Esophagus muscularis mucosa (tissue), 4 donors: Measurements from ENCODE around the gene FAM131A. TPM values are rescaled to one million over a fixed set of nuclear protein-coding genes. Genes with fewer than 3 reads are reported as not detected.

ENCODE experiments used
- DNase-seq: peaks from one replicate; pipeline ENCODE4 v3.0.0-alpha.2; 2017; ENCODE audit errors: extremely low spot score
- H3K27ac ChIP-seq, 4 donors: fragments of 200-600 bp; sonication (generic); replicated peaks in 1 of 4; 1 replicate in 3 of 4; 2 replicates in 1 of 4; pipeline ENCODE4 v1.5.1; 2016 to 2019; ENCODE audit warnings: mild to moderate bottlenecking in 1 of 4
- H3K27me3 ChIP-seq, 4 donors: fragments of 200-600 bp; sonication (generic); one replicate each; pipeline versions ENCODE4 v1.5.1 to v1.6.0; 2016 to 2019
- H3K36me3 ChIP-seq, 4 donors: fragments of 200-600 bp; sonication (generic); one replicate each; pipeline ENCODE4 v1.5.1; 2016 to 2019
- H3K4me1 ChIP-seq, 4 donors: fragments of 200-600 bp; sonication (generic); one replicate each; pipeline ENCODE4 v1.5.1; 2016 to 2019
- H3K4me3 ChIP-seq, 4 donors: fragments of 200-600 bp; sonication (generic); 1 replicate in 2 of 4; 2 replicates in 2 of 4; pipeline ENCODE4 v1.5.1; 2016 to 2019; ENCODE audit warnings: mild to moderate bottlenecking in 4 of 4, moderate library complexity in 1 of 4
- H3K9me3 ChIP-seq, 4 donors: fragments of 200-600 bp; sonication (generic); 1 replicate in 3 of 4; 2 replicates in 1 of 4; pipeline ENCODE4 v1.5.1; 2016 to 2019
- EP300 ChIP-seq: sonication (generic); formaldehyde crosslinking; IDR thresholded peaks from one replicate; pipeline ENCODE4 v1.6.1; 2017; ENCODE audit warnings: antibody characterized with exemption
- POLR2A ChIP-seq: fragments of 450-650 bp; IDR thresholded peaks from one replicate; pipeline ENCODE4 v1.6.1; 2017; ENCODE audit warnings: antibody characterized with exemption, moderate library complexity, mild to moderate bottlenecking, low read depth
- POLR2AphosphoS5 ChIP-seq, 2 donors: sonication (generic); formaldehyde crosslinking; IDR thresholded peaks; one replicate each; pipeline ENCODE4 v1.6.1; 2017; ENCODE audit warnings: antibody characterized with exemption in 2 of 2
- WGBS: methylation state at CpG from one replicate; pipeline ENCODE4 v1.1.5; 2018; 5-methylcytosine and 5-hydroxymethylcytosine counted together
- intact Hi-C: fragments of 100-400 bp; cut with DNase I; formaldehyde crosslinking; loops from one replicate; pipeline ENCODE4 v1.15.1; 2023
- total RNA-seq, 4 donors: library from RNA; depleted of rRNA; stranded (reverse); fragments of >200 nt; gene quantifications; one replicate each; pipeline versions ENCODE4 v1.1.0 to v1.2.1, GENCODE V29; 2016
- TF ChIP-seq, protein P1 (sequence below), 3 experiments: fragments of 200-600 bp in 2 of 3; fragments of 450-650 bp in 1 of 3; sonication (generic) in 2 of 3; IDR thresholded peaks; one replicate each; pipeline ENCODE4 v1.5.1; 2017 to 2019; ENCODE audit warnings: antibody characterized with exemption in 3 of 3, mild to moderate bottlenecking in 2 of 3, moderate library complexity in 1 of 3

Gene FAM131A, protein sequence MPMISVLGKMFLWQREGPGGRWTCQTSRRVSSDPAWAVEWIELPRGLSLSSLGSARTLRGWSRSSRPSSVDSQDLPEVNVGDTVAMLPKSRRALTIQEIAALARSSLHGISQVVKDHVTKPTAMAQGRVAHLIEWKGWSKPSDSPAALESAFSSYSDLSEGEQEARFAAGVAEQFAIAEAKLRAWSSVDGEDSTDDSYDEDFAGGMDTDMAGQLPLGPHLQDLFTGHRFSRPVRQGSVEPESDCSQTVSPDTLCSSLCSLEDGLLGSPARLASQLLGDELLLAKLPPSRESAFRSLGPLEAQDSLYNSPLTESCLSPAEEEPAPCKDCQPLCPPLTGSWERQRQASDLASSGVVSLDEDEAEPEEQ
- total RNA-seq: 10 to 100 TPM; 40.3 to 71.0 (median 59.9) TPM

DNA sequence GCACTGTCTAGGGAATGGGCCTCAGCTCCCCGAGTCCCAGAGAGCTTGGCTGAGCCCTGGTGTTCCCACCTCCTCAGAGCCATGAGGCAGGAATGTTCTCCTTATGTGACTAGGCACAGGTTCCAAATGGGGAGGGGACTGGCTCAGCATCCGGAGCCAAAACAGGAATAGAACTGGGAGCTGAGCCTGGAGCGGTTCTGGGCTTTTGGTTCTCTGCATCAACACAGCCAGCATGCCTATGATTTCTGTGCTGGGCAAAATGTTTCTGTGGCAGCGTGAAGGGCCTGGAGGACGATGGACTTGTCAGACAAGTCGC lies at the start of gene FAM131A:
TSS of gene FAM131A (plus strand) at position 202 of the 316 bp plus-strand sequence. CDS start at position 233, 31 bp downstream.
- peaks cover 38 to 64% (median 53%) of the 10 kb centered on the region in 4 donors for H3K4me1 ChIP-seq
- 19% methylated on average over 6 of the region's 6 CpGs for WGBS
- peaks cover 26 to 49% (median 43%) of the 10 kb centered on the region in 4 donors for H3K36me3 ChIP-seq
- peak within 1 kb of the TSS; percentile 98 to 99 (median 99) for H3K27ac ChIP-seq
- peak within 1 kb of the TSS; percentile 84 to 97 (median 90) for H3K4me3 ChIP-seq
- TF ChIP-seq POLR2A (no peak), EP300 (no peak), POLR2AphosphoS5 (IDR thresholded peaks at IDR 0.05) (peak; percentile 75 to 78)
- TF ChIP-seq, protein P1, sequence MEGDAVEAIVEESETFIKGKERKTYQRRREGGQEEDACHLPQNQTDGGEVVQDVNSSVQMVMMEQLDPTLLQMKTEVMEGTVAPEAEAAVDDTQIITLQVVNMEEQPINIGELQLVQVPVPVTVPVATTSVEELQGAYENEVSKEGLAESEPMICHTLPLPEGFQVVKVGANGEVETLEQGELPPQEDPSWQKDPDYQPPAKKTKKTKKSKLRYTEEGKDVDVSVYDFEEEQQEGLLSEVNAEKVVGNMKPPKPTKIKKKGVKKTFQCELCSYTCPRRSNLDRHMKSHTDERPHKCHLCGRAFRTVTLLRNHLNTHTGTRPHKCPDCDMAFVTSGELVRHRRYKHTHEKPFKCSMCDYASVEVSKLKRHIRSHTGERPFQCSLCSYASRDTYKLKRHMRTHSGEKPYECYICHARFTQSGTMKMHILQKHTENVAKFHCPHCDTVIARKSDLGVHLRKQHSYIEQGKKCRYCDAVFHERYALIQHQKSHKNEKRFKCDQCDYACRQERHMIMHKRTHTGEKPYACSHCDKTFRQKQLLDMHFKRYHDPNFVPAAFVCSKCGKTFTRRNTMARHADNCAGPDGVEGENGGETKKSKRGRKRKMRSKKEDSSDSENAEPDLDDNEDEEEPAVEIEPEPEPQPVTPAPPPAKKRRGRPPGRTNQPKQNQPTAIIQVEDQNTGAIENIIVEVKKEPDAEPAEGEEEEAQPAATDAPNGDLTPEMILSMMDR (IDR thresholded peaks at IDR 0.05): peak in 1 of 3 experiments; percentile 7
- intact Hi-C loops: no loop called here
- no peaks in the 10 kb centered on the region for H3K27me3 ChIP-seq
- no peaks in the 10 kb centered on the region for H3K9me3 ChIP-seq
- peak; percentile 94 for DNase-seq

DNA sequence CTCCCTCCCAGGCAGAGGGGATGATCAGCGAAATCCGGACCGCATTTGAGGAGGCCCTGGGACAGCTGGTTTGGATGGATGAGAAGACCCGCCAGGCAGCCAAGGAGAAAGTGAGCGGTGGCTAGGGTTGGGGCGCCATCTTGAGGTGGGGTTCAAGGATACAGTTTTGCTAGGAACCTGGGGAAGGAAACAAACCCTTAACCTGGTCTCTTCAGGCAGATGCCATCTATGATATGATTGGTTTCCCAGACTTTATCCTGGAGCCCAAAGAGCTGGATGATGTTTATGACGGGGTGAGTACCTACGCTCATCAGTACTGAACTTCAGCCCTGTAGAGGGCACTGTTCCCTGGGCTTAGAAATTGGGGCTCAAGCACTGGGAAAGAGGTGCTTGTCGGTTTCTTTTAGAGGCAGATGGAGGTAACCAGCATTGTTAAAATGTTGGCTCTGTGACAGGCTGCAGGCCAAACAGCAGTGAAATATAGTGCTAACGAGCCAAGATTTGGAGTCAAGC lies 47.9 kb upstream of the FAM131A start:
- WGBS: 9% methylated on average over 5 of the region's 10 CpGs
- Histone ChIP-seq H3K4me3 (no peak overlapping the region), H3K9me3 (no peaks in the 10 kb centered on the region), H3K4me1 (peaks cover 0 to 4% (median 0%) of the 10 kb centered on the region in 4 donors), H3K27ac (no peak overlapping the region), H3K27me3 (peaks cover 0 to 34% (median 0%) of the 10 kb centered on the region in 4 donors), H3K36me3 (no peaks in the 10 kb centered on the region)
- TF ChIP-seq, protein P1 (IDR thresholded peaks at IDR 0.05): peak; percentile 39 to 54 (median 51)
- TF ChIP-seq POLR2A: no peak
- intact Hi-C loops: no loop called here
- no peak for DNase-seq

DNA sequence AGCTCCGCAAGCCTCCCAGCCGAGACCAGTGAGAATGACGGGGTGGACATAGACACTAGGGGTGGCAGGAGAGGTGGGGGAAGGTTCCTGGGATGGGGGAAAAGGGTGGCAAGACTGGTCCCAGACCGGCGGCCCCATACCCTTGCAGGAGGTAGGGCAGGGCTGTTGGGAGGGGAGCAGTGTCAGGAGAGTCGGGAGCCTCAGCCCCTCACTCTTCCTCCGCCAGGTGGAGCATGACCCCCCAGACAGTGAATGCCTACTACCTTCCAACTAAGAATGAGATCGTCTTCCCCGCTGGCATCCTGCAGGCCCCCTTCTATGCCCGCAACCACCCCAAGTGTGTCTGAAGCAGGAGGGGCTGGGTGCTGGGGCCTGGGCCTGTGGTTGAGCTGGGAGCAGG lies 47.1 kb upstream of the FAM131A start:
- H3K4me1 ChIP-seq: no peaks in the 10 kb centered on the region
- H3K4me3 ChIP-seq: no peak overlapping the region
- TF ChIP-seq, protein P1 (IDR thresholded peaks at IDR 0.05): no peak
- TF ChIP-seq POLR2A: no peak
- no peak overlapping the region for H3K27ac ChIP-seq
- no peaks in the 10 kb centered on the region for H3K36me3 ChIP-seq
- no peak for DNase-seq
- peaks cover 0 to 34% (median 0%) of the 10 kb centered on the region in 4 donors for H3K27me3 ChIP-seq
- WGBS: 86% methylated on average over 10 of the region's 10 CpGs
- intact Hi-C loops: no loop called here
- no peaks in the 10 kb centered on the region for H3K9me3 ChIP-seq

DNA sequence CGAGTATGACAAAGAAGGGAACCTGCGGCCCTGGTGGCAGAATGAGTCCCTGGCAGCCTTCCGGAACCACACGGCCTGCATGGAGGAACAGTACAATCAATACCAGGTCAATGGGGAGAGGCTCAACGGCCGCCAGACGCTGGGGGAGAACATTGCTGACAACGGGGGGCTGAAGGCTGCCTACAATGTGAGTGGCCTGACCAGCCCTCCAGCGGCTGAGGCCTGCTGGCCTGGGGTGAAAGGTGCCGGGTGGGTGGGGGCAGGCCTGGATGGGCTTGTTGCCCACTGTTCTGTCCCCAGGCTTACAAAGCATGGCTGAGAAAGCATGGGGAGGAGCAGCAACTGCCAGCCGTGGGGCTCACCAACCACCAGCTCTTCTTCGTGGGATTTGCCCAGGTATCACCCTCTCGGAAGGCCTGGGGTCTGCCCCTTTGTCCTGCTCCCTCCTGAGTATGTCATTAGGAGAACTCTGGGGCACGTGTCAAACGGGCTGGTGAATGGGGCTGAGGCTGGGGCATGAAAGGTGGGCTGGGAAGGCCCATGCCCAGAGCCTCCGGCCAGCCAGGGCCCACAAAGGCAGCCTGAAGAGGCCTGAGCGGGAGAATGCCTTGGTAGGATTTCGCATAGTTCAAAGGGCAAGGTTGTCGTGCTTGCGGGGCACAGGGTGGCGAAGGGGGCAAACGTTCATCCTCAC lies 46.2 kb upstream of the FAM131A start:
- no peak overlapping the region for H3K27ac ChIP-seq
- DNase-seq: no peak
- TF ChIP-seq POLR2A (no peak), EP300 (no peak), POLR2AphosphoS5 (IDR thresholded peaks at IDR 0.05) (no peak)
- TF ChIP-seq, protein P1 (IDR thresholded peaks at IDR 0.05): no peak
- H3K9me3 ChIP-seq: no peaks in the 10 kb centered on the region
- H3K27me3 ChIP-seq: peaks cover 0 to 34% (median 0%) of the 10 kb centered on the region in 4 donors
- WGBS: 85% methylated on average over 22 of the region's 22 CpGs
- H3K4me1 ChIP-seq: no peaks in the 10 kb centered on the region
- H3K36me3 ChIP-seq: no peaks in the 10 kb centered on the region
- intact Hi-C loops: no loop called here
- H3K4me3 ChIP-seq: no peak overlapping the region
